OCI-LY7 (cell line): ENCODE measurements around the gene ANXA7.

ENCODE experiments used
- EZH2phosphoT487 ChIP-seq: fragments of 200-600 bp; sonication (generic); IDR thresholded peaks from 2 replicates; pipeline ENCODE4 v1.6.1; 2018; ENCODE audit warnings: low read depth, borderline replicate concordance, mild to moderate bottlenecking, mixed run types, antibody characterized with exemption, low read length, moderate library complexity, mixed read lengths
- TF ChIP-seq, protein P1 (sequence below): fragments of 200-600 bp; sonication (generic); conservative IDR thresholded peaks from 2 replicates; pipeline ENCODE4 v1.5.1; 2014; ENCODE audit warnings: mild to moderate bottlenecking, antibody characterized with exemption, low read length, moderate library complexity, mixed read lengths

DNA sequence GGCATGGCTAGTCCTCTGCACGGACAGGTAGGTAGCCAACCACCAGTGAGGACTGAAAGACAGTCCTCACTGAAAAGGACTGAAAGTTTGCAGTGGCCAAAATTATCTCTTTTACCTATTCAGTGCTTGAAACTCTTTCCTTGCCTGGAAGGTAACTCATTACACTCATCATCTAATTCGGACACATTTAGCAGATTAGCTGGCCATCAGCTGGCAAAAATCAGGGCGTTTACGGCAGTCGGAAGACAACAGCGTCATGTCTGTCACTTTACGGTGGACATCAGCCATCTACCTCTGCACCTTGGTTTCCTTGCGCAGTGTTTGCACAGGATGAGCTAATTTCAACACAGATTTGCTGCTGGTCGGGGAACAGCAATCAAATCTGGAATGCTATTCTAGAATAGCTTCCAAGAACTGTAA lies 740 bp downstream of the ANXA7 start:
- TF ChIP-seq, protein P1, sequence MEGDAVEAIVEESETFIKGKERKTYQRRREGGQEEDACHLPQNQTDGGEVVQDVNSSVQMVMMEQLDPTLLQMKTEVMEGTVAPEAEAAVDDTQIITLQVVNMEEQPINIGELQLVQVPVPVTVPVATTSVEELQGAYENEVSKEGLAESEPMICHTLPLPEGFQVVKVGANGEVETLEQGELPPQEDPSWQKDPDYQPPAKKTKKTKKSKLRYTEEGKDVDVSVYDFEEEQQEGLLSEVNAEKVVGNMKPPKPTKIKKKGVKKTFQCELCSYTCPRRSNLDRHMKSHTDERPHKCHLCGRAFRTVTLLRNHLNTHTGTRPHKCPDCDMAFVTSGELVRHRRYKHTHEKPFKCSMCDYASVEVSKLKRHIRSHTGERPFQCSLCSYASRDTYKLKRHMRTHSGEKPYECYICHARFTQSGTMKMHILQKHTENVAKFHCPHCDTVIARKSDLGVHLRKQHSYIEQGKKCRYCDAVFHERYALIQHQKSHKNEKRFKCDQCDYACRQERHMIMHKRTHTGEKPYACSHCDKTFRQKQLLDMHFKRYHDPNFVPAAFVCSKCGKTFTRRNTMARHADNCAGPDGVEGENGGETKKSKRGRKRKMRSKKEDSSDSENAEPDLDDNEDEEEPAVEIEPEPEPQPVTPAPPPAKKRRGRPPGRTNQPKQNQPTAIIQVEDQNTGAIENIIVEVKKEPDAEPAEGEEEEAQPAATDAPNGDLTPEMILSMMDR = no peak
- no peak for TF ChIP-seq EZH2phosphoT487
